Stimulated activated CD4-positive, alpha-beta T cell treated with anti-CD3 and anti-CD28 coated beads, Interleukin-15, amount 100 ng/mL, for 24 hours (primary cell): ENCODE data around the gene PCIF1.
A peak's percentile ranks its signal among the peaks of the same experiment; 100 is the strongest.
"Not testable (repeated sequence)": the region's sequence is repeated elsewhere in the genome, so short reads cannot be mapped to it uniquely, and the experiment has no call there.

ENCODE experiments used
- DNase-seq: peaks from one replicate; pipeline ENCODE4 v3.0.0-alpha.2; 2020

The PCIF1 gene

GRCh38 chr20:45924391-45925261, 9.9 kb upstream of the PCIF1 start:
- DNase-seq: no peak

GRCh38 chr20:45925821-45926506, 8.5 kb upstream of the PCIF1 start:
- DNase-seq: no peak

GRCh38 chr20:45926731-45927070, 7.8 kb upstream of the PCIF1 start:
- no peak for DNase-seq

- no peak for DNase-seq
Observed at GRCh38 chr20:45927071-45927878, 7.2 kb upstream of the PCIF1 start.

- not testable (repeated sequence) for DNase-seq
Observed at GRCh38 chr20:45931680-45932079, 2.8 kb upstream of the PCIF1 start.

- DNase-seq: peak; percentile 77
Observed at GRCh38 chr20:45933266-45934045, 1.0 kb upstream of the PCIF1 start.

GRCh38 chr20:45934046-45934585, 367 bp upstream of the PCIF1 start:
- peak; percentile 69 for DNase-seq

GRCh38 chr20:45935416-45936046, 1.0 kb downstream of the PCIF1 start:
- DNase-seq: no peak

GRCh38 chr20:45937765-45938164, 3.3 kb downstream of the PCIF1 start:
- no peak for DNase-seq

- no peak for DNase-seq
Observed at GRCh38 chr20:45938727-45939438, 4.4 kb downstream of the PCIF1 start.

GRCh38 chr20:45940053-45940452, 5.6 kb downstream of the PCIF1 start:
- DNase-seq: no peak

GRCh38 chr20:45940469-45940868, 6.0 kb downstream of the PCIF1 start:
- no peak for DNase-seq

- no peak for DNase-seq
Observed at GRCh38 chr20:45943613-45944012, 9.1 kb downstream of the PCIF1 start.

GRCh38 chr20:45944151-45944964, 9.9 kb downstream of the PCIF1 start:
- no peak for DNase-seq

GRCh38 chr20:45944965-45945677, 10.6 kb downstream of the PCIF1 start:
- no peak for DNase-seq

GRCh38 chr20:45945678-45946148, 11.2 kb downstream of the PCIF1 start:
- DNase-seq: no peak

GRCh38 chr20:45946149-45946970, 11.9 kb downstream of the PCIF1 start:
- peak; percentile 36 for DNase-seq

GRCh38 chr20:45947110-45947866, 12.8 kb downstream of the PCIF1 start:
- no peak for DNase-seq
